Keratinocyte (primary cell): Measurements from ENCODE around the gene MAP3K5. TPM values are rescaled to one million over a fixed set of nuclear protein-coding genes. Genes with fewer than 3 reads are reported as not detected.

ENCODE experiments used
- DNase-seq: peaks from one replicate; pipeline ENCODE4 v3.0.0-alpha.2; 2011; ENCODE audit warnings: low read depth, missing footprints, low spot score
- FAIRE-seq: peaks from 2 replicates; lab custom pipeline; 2011; peaks lifted over from hg19 to GRCh38; lab: Jason Lieb, UNC
- H2AFZ ChIP-seq: 2 replicates; pipeline ENCODE4 v1.6.0; 2012; ENCODE audit warnings: low read length, control low read depth, inconsistent platforms; ENCODE audit not compliant: control insufficient read depth
- H3K27ac ChIP-seq: 2 replicates; pipeline ENCODE4 v1.5.1; 2011; ENCODE audit warnings: low read length; ENCODE audit not compliant: control insufficient read depth, insufficient read depth
- H3K27me3 ChIP-seq: 3 replicates; pipeline ENCODE4 v1.6.0; 2011; ENCODE audit warnings: low read length; ENCODE audit not compliant: control insufficient read depth, insufficient read depth; ENCODE audit errors: extremely low read depth
- H3K36me3 ChIP-seq, 2 experiments: 2 replicates in 1 of 2; 3 replicates in 1 of 2; pipeline ENCODE4 v1.5.1; 2011; ENCODE audit warnings: low read length in 2 of 2, mild to moderate bottlenecking in 1 of 2; ENCODE audit not compliant: control insufficient read depth in 2 of 2, insufficient read depth in 2 of 2; ENCODE audit errors: extremely low read depth in 1 of 2
- H3K4me1 ChIP-seq: 3 replicates; pipeline ENCODE4 v1.5.1; 2011; ENCODE audit warnings: low read length; ENCODE audit not compliant: control insufficient read depth, insufficient read depth; ENCODE audit errors: extremely low read depth
- H3K4me2 ChIP-seq: 3 replicates; pipeline ENCODE4 v1.6.0; 2011; ENCODE audit warnings: low read depth, low read length; ENCODE audit not compliant: control insufficient read depth, insufficient read depth; ENCODE audit errors: extremely low read depth
- H3K4me3 ChIP-seq, 3 experiments: fragments of 200-600 bp in 1 of 3; sonication (generic) in 1 of 3; 2 replicates in 2 of 3; 3 replicates in 1 of 3; pipeline ENCODE4 v1.5.1; 2011 to 2016; ENCODE audit warnings: low read length in 3 of 3, mild to moderate bottlenecking in 3 of 3, control low read depth in 2 of 3, inconsistent platforms in 1 of 3, low read depth in 1 of 3, mixed read lengths in 1 of 3, mixed run types in 1 of 3, moderate library complexity in 1 of 3; ENCODE audit not compliant: control insufficient read depth in 2 of 3, insufficient read depth in 2 of 3; ENCODE audit errors: extremely low read depth in 1 of 3
- H3K79me2 ChIP-seq: 2 replicates; pipeline ENCODE4 v1.6.0; 2012; ENCODE audit warnings: low read length; ENCODE audit not compliant: control insufficient read depth, insufficient read depth
- H3K9ac ChIP-seq: 3 replicates; pipeline ENCODE4 v1.6.0; 2011; ENCODE audit warnings: low read length; ENCODE audit not compliant: control insufficient read depth, insufficient read depth; ENCODE audit errors: extremely low read depth
- H3K9me1 ChIP-seq: 3 replicates; pipeline ENCODE4 v1.6.0; 2011; ENCODE audit warnings: low read length; ENCODE audit not compliant: control insufficient read depth, insufficient read depth; ENCODE audit errors: extremely low read depth
- H3K9me3 ChIP-seq: 2 replicates; pipeline ENCODE4 v1.5.1; 2012; ENCODE audit warnings: low read depth, low read length; ENCODE audit not compliant: control insufficient read depth
- H4K20me1 ChIP-seq: 3 replicates; pipeline ENCODE4 v1.6.0; 2011; ENCODE audit warnings: low read length; ENCODE audit not compliant: control insufficient read depth, insufficient read depth; ENCODE audit errors: extremely low read depth
- CTCF ChIP-seq, 3 experiments: IDR thresholded peaks in 1 of 3; conservative IDR thresholded peaks in 1 of 3; optimal IDR thresholded peaks in 1 of 3; 2 replicates in 2 of 3; 3 replicates in 1 of 3; pipeline versions ENCODE3 to v1.5.1; 2011; ENCODE audit warnings: low read length in 3 of 3, mild to moderate bottlenecking in 3 of 3, moderate library complexity in 2 of 3, control low read depth in 1 of 3, inconsistent platforms in 1 of 3; ENCODE audit not compliant: insufficient read depth in 2 of 3; ENCODE audit errors: extremely low read depth in 1 of 3
- EZH2 ChIP-seq: IDR thresholded peaks from one replicate; pipeline ENCODE4 v1.6.1; 2012; ENCODE audit warnings: inconsistent platforms, mild to moderate bottlenecking, low read length, moderate library complexity
- dilution Hi-C: fragments of 300-500 bp; cut with MboI; formaldehyde crosslinking; loops from one replicate; pipeline ENCODE4 v1.7.0; 2020; ENCODE audit warnings: low sequenced_read_pairs; ENCODE audit not compliant: extremely low pct_ligation_motif_present
- polyA plus RNA-seq, 5 experiments: library from polyadenylated mRNA; depleted of rRNA in 3 of 5; stranded (reverse) in 3 of 5; stranded (forward) in 1 of 5; unstranded in 1 of 5; fragments of >200 nt; gene quantifications; 1 replicate in 1 of 5; 2 replicates in 3 of 5; 3 replicates in 1 of 5; pipeline versions ENCODE4 v1.2.1 to v1.2.3, GENCODE V29; 2011 to 2012; ENCODE audit warnings: missing spikeins in 2 of 5, low read depth in 1 of 5, low replicate concordance in 1 of 5

Gene MAP3K5
- polyA plus RNA-seq, 1 donor (not counting 4 experiments of a cell fraction or from before 2014, with no cell fraction given), result 3.4 TPM

DNA sequence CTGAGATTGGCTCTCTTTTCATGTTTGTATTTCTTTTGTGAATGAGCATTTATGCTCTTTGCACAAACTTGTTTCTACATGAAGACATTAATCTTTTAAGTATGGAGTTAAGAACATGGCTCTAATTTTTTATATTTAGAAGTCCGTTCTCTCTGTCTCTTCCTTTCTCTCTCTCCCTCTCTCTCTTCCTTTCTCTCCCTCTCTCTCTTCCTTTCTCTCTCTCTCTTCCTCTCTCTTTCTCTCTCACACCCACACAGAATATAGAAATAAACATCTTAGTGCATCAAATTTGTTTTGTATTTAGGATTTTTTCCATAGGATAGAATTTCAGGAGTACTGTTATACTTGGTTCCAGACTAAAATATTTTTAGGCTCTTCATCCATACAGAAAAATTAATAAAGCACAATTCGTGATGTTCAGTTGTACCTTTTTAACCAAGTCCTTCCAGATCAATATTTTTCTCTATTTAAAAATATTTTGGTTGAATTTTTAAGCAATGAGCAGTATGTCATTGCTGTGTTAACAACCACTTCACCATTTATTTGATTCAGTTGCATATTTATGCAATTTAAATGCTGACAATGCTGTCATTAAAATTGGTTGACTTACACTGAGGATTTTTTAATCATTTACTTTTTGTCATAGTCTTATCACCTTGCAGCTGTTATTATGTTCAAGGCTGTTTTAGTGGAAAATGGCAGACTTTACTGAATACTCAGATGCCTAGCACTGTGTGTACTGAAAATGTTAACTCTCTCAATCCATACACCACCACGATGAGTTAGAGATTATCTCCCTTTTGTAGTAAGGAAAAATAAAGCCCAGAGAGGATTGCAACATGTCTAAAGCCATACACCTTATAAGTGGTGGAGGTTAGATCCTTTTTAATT, 129.7 kb downstream of the MAP3K5 start:
- dilution Hi-C loops, result no loop called here
- no peaks in the 10 kb centered on the region for H3K27me3 ChIP-seq

GRCh38 chr6:136660727-136661126, 131.6 kb downstream of the MAP3K5 start:
- H3K79me2 ChIP-seq, result no peaks in the 10 kb centered on the region
- no peaks in the 10 kb centered on the region for H3K9me1 ChIP-seq
- no peak overlapping the region for H2AFZ ChIP-seq
- H3K27ac ChIP-seq, result no peak overlapping the region
- H3K4me2 ChIP-seq, result no peak overlapping the region
- H4K20me1 ChIP-seq, result no peaks in the 10 kb centered on the region
- DNase-seq (no peak), FAIRE-seq (no peak)
- dilution Hi-C loops, result no loop called here
- H3K4me1 ChIP-seq, result no peaks in the 10 kb centered on the region
- no peak overlapping the region for H3K9ac ChIP-seq
- H3K4me3 ChIP-seq, result no peak overlapping the region
- H3K27me3 ChIP-seq, result no peaks in the 10 kb centered on the region
- H3K36me3 ChIP-seq, result no peaks in the 10 kb centered on the region
- no peaks in the 10 kb centered on the region for H3K9me3 ChIP-seq
- TF ChIP-seq CTCF (optimal IDR thresholded peaks at IDR 0.05 in 1 of 3, IDR thresholded peaks at IDR 0.05 in 1 of 3, conservative IDR thresholded peaks at IDR 0.05 in 1 of 3; ENCODE audit: extremely low read depth in 1 of 3, insufficient read depth in 2 of 3, low read length in 3 of 3) (no peak), EZH2 (no peak)

More for the DNA sequence above, 129.7 kb downstream of the MAP3K5 start:
- TF ChIP-seq CTCF (optimal IDR thresholded peaks at IDR 0.05 in 1 of 3, IDR thresholded peaks at IDR 0.05 in 1 of 3, conservative IDR thresholded peaks at IDR 0.05 in 1 of 3; ENCODE audit: extremely low read depth in 1 of 3, insufficient read depth in 2 of 3, low read length in 3 of 3) (no peak), EZH2 (no peak)
- no peaks in the 10 kb centered on the region for H3K9me3 ChIP-seq
- no peaks in the 10 kb centered on the region for H4K20me1 ChIP-seq
- H2AFZ ChIP-seq, result no peak overlapping the region
- DNase-seq (no peak), FAIRE-seq (no peak)
- no peaks in the 10 kb centered on the region for H3K9me1 ChIP-seq
- H3K9ac ChIP-seq, result no peak overlapping the region
- no peaks in the 10 kb centered on the region for H3K4me1 ChIP-seq
- H3K36me3 ChIP-seq, result no peaks in the 10 kb centered on the region
- H3K27ac ChIP-seq, result no peak overlapping the region
- no peaks in the 10 kb centered on the region for H3K79me2 ChIP-seq
- H3K4me2 ChIP-seq, result no peak overlapping the region
- H3K4me3 ChIP-seq, result no peak overlapping the region
